Peyer's patch (tissue), 4 donors: Measurements from ENCODE around the gene BFSP2. TPM values are rescaled to one million over a fixed set of nuclear protein-coding genes. Genes with fewer than 3 reads are reported as not detected.

Experiments used
- DNase-seq, 3 donors: peaks; one replicate each; pipeline ENCODE4 v3.0.0-alpha.2; 2017 to 2019
- H3K27ac ChIP-seq, 4 donors: fragments of 200-600 bp; sonication (generic); one replicate each; pipeline ENCODE4 v1.5.1; 2016 to 2019
- H3K27me3 ChIP-seq, 2 donors: fragments of 200-600 bp; sonication (generic); one replicate each; pipeline ENCODE4 v1.5.1; 2019
- H3K36me3 ChIP-seq, 3 donors: fragments of 200-600 bp; sonication (generic); one replicate each; pipeline ENCODE4 v1.5.1; 2016 to 2019
- H3K4me1 ChIP-seq, 4 donors: fragments of 200-600 bp; sonication (generic); one replicate each; pipeline ENCODE4 v1.5.1; 2016 to 2019
- H3K4me3 ChIP-seq, 4 donors: fragments of 200-600 bp; sonication (generic); 1 replicate in 3 of 4; 2 replicates in 1 of 4; pipeline ENCODE4 v1.5.1; 2016 to 2019; ENCODE audit warnings: mild to moderate bottlenecking in 1 of 4
- H3K9me3 ChIP-seq, 4 donors: fragments of 200-600 bp; sonication (generic); one replicate each; pipeline ENCODE4 v1.5.1; 2016 to 2019; ENCODE audit warnings: mild to moderate bottlenecking in 1 of 4
- POLR2A ChIP-seq, 2 donors: fragments of 450-650 bp; IDR thresholded peaks; one replicate each; pipeline ENCODE4 v1.5.1; 2017; ENCODE audit warnings: antibody characterized with exemption in 2 of 2, mild to moderate bottlenecking in 2 of 2, moderate library complexity in 2 of 2
- total RNA-seq, 4 donors: library from RNA; depleted of rRNA; stranded (reverse); fragments of >200 nt; gene quantifications; one replicate each; pipeline ENCODE4 v1.1.0, GENCODE V29; 2016
- TF ChIP-seq, protein P1 (sequence below), 6 experiments: fragments of 450-650 bp in 4 of 6; fragments of 200-600 bp in 2 of 6; sonication (generic) in 1 of 6; IDR thresholded peaks; one replicate each; pipeline ENCODE4 v1.5.1; 2017 to 2019; ENCODE audit warnings: antibody characterized with exemption in 6 of 6, mild to moderate bottlenecking in 3 of 6, moderate library complexity in 1 of 6

BFSP2 gene, protein sequence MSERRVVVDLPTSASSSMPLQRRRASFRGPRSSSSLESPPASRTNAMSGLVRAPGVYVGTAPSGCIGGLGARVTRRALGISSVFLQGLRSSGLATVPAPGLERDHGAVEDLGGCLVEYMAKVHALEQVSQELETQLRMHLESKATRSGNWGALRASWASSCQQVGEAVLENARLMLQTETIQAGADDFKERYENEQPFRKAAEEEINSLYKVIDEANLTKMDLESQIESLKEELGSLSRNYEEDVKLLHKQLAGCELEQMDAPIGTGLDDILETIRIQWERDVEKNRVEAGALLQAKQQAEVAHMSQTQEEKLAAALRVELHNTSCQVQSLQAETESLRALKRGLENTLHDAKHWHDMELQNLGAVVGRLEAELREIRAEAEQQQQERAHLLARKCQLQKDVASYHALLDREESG
- total RNA-seq, result not detected

DNA sequence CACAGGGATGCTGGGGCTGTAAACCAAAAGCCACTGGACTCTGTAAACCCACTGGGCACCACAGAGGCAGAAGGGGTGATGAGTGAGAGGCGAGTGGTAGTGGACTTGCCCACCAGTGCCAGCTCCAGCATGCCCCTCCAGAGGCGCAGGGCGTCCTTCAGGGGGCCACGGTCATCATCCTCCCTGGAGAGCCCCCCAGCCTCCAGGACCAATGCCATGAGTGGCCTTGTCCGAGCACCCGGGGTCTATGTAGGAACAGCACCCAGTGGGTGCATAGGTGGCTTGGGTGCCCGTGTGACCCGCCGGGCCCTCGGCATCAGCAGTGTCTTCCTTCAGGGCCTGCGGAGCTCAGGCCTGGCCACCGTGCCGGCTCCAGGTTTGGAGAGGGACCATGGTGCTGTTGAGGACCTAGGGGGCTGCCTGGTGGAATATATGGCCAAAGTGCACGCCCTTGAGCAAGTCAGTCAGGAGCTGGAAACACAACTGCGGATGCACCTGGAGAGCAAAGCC lies at the start of gene BFSP2:
TSS of gene BFSP2 (plus strand) at position 51 of the 510 bp plus-strand sequence. CDS start at position 79, 28 bp downstream.
- H3K27ac ChIP-seq, result no peak within 1 kb of the TSS
- no peaks in the 10 kb centered on the region for H3K4me1 ChIP-seq
- TF ChIP-seq, protein P1, sequence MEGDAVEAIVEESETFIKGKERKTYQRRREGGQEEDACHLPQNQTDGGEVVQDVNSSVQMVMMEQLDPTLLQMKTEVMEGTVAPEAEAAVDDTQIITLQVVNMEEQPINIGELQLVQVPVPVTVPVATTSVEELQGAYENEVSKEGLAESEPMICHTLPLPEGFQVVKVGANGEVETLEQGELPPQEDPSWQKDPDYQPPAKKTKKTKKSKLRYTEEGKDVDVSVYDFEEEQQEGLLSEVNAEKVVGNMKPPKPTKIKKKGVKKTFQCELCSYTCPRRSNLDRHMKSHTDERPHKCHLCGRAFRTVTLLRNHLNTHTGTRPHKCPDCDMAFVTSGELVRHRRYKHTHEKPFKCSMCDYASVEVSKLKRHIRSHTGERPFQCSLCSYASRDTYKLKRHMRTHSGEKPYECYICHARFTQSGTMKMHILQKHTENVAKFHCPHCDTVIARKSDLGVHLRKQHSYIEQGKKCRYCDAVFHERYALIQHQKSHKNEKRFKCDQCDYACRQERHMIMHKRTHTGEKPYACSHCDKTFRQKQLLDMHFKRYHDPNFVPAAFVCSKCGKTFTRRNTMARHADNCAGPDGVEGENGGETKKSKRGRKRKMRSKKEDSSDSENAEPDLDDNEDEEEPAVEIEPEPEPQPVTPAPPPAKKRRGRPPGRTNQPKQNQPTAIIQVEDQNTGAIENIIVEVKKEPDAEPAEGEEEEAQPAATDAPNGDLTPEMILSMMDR (IDR thresholded peaks at IDR 0.05), result no peak
- TF ChIP-seq POLR2A (IDR thresholded peaks at IDR 0.05), result no peak
- H3K27me3 ChIP-seq, result no peaks in the 10 kb centered on the region
- no peaks in the 10 kb centered on the region for H3K36me3 ChIP-seq
- no peak within 1 kb of the TSS for H3K4me3 ChIP-seq
- no peaks in the 10 kb centered on the region for H3K9me3 ChIP-seq
- no peak for DNase-seq

DNA sequence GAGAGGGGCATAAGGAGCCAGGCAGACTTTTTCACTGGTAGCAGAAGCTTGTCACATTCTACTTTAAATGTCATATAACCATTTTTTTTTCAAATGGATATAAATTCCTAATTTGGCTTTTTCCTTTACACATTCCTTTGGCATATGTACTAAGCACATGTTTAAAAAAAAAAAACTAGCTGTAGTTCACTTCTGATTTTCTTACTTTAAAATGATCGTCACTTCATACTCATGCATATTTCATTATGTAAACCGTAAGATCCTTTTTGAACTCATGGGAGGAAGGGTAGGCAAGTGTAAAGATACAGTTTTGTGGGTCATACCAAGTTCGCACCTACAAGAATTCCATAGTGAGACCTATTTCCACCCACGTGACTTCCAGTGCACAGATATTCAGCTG lies 45.1 kb upstream of the BFSP2 start:
- H3K9me3 ChIP-seq, result no peaks in the 10 kb centered on the region
- no peaks in the 10 kb centered on the region for H3K4me1 ChIP-seq
- no peak overlapping the region for H3K4me3 ChIP-seq
- H3K27ac ChIP-seq, result no peak overlapping the region
- H3K36me3 ChIP-seq, result no peaks in the 10 kb centered on the region
- TF ChIP-seq POLR2A (IDR thresholded peaks at IDR 0.05), result no peak
- TF ChIP-seq, protein P1 (IDR thresholded peaks at IDR 0.05), result no peak
- H3K27me3 ChIP-seq, result no peaks in the 10 kb centered on the region
- no peak for DNase-seq

DNA sequence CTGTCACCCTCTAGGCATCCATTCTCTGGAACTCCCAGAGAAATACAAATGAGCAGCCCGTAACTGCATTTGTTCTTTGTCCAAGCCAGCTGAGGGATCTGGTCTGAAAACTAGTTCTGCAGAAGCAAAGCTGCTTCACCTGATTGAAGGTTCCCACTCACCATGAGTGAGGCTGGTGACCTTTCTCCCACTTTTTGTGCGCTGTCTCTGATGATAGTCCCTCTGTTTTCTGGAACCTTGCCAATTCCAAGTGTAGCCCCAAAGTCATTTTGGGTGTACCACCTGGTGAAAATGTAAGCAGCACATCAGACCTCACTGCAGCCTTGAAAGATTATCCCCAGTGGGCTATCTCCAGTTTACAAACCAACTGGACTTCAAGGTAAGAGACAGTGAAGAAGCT lies 39.4 kb upstream of the BFSP2 start:
- TF ChIP-seq, protein P1 (IDR thresholded peaks at IDR 0.05), result no peak
- TF ChIP-seq POLR2A (IDR thresholded peaks at IDR 0.05), result no peak
- Histone ChIP-seq H3K27ac (no peak overlapping the region), H3K4me3 (no peak overlapping the region), H3K4me1 (no peaks in the 10 kb centered on the region), H3K36me3 (no peaks in the 10 kb centered on the region), H3K9me3 (no peaks in the 10 kb centered on the region), H3K27me3 (no peaks in the 10 kb centered on the region)
- DNase-seq, result no peak

DNA sequence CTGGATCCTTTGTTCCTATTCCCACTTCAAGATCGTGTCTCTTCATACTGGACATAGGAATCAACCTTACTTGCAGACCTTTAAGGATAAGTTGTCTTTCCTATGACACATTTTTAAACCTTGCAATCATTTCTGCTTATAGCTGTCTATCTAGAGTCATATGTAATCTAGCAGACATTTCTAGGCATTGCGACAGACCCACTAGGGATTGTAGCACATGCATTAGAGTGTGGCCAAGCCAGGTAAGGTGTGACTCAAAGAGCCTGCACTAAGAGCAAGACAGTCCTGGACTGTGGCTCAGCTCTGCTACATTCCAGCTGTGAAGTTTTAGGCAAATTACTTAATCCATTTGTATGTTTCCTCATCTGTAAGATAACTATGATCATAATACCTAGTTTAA lies 38.8 kb upstream of the BFSP2 start:
- H3K36me3 ChIP-seq, result no peaks in the 10 kb centered on the region
- H3K9me3 ChIP-seq, result no peaks in the 10 kb centered on the region
- no peak overlapping the region for H3K27ac ChIP-seq
- DNase-seq, result no peak
- no peak for TF ChIP-seq POLR2A (IDR thresholded peaks at IDR 0.05)
- H3K27me3 ChIP-seq, result no peaks in the 10 kb centered on the region
- H3K4me1 ChIP-seq, result no peaks in the 10 kb centered on the region
- H3K4me3 ChIP-seq, result no peak overlapping the region

DNA sequence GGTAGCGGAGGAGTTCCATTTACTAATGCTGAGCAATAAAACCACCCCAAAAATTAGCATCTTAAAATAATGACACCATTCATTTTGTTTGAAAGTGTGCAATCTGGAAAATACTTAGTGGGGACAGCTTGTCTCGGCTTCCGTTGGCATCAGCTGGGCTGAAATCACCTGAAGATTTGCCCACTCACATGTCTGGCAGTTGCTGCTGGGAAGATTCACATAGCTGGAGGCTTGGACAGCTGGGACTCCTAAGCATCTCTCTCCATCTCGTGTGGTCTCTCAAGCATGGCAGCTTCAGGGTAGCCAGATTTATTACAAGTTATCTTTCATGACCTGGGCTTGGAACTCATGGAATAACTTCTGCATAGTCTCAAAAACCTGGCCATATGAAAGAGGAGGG lies 38.4 kb upstream of the BFSP2 start:
- H3K4me1 ChIP-seq, result no peaks in the 10 kb centered on the region
- no peak overlapping the region for H3K4me3 ChIP-seq
- H3K36me3 ChIP-seq, result no peaks in the 10 kb centered on the region
- no peaks in the 10 kb centered on the region for H3K9me3 ChIP-seq
- DNase-seq, result no peak
- TF ChIP-seq POLR2A (IDR thresholded peaks at IDR 0.05), result no peak
- TF ChIP-seq, protein P1 (IDR thresholded peaks at IDR 0.05), result no peak
- H3K27ac ChIP-seq, result no peak overlapping the region
- H3K27me3 ChIP-seq, result no peaks in the 10 kb centered on the region

DNA sequence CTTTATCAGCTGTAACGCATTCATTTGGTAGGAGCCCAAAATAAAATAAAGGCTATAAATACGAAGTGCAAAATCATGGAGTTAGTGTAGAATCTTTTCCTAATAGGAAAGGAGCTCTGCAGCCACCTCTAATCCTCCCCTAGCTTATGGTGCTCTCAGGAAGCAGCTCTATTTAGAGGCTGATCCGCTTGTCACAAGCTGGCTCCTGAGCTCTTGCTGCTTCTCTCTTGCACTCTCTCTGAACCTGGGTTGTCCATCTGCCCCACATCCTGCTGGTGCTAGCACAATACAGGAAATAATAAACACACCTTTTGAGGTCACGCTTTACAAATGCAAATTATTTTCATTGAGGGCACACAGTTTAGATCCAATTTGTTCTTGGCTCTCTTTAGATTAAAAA lies 37.3 kb upstream of the BFSP2 start:
- no peak for DNase-seq
- Histone ChIP-seq H3K4me1 (no peaks in the 10 kb centered on the region), H3K9me3 (no peaks in the 10 kb centered on the region)

More for the DNA sequence above, 37.3 kb upstream of the BFSP2 start:
- H3K27me3 ChIP-seq, result no peaks in the 10 kb centered on the region
- H3K27ac ChIP-seq, result no peak overlapping the region
- no peaks in the 10 kb centered on the region for H3K36me3 ChIP-seq
- TF ChIP-seq, protein P1 (IDR thresholded peaks at IDR 0.05), result no peak
- no peak for TF ChIP-seq POLR2A (IDR thresholded peaks at IDR 0.05)
- no peak overlapping the region for H3K4me3 ChIP-seq
